Measurements from ENCODE around the gene RPRD1B. TPM values are rescaled to one million over a fixed set of nuclear protein-coding genes. Genes with fewer than 3 reads are reported as not detected.

RPRD1B gene
- total and polyA plus RNA-seq, 2 experiments from 2014 or later: 31.0 to 43.5 TPM

DNA sequence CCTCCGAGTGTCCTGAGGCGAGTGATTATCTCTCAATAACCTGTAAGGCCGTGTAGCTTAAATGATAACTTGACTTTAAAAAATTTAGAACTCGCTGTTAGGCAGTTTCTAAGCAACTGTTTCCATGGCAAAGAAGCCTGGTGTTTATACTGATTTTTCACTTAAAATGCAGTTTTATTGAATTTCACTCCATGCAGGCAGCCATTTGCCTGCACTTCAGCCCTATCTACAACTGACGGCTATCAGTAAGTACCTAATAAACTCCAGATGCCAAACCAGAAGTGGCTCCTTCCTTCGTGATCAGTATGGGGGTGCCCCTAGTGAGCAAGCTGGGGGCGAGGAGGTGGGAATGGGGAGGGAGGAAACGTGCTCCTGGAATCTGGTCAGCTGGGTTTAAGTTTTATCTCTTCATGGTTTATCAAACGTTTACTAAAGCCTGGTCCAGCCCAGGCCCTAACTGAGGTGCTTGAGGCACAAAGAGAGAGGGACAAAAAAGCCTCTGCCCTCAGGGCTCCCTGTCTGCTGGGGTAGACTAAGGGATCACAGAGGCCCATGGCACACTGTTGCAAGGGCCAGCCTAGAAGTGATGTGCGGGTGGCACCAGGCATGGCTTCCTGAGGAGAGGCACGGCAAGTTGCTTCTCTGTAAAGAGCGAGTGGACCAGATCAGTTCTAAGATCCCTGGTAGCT is 45.8 kb upstream of the RPRD1B start:
- TF ChIP-seq, protein P1, sequence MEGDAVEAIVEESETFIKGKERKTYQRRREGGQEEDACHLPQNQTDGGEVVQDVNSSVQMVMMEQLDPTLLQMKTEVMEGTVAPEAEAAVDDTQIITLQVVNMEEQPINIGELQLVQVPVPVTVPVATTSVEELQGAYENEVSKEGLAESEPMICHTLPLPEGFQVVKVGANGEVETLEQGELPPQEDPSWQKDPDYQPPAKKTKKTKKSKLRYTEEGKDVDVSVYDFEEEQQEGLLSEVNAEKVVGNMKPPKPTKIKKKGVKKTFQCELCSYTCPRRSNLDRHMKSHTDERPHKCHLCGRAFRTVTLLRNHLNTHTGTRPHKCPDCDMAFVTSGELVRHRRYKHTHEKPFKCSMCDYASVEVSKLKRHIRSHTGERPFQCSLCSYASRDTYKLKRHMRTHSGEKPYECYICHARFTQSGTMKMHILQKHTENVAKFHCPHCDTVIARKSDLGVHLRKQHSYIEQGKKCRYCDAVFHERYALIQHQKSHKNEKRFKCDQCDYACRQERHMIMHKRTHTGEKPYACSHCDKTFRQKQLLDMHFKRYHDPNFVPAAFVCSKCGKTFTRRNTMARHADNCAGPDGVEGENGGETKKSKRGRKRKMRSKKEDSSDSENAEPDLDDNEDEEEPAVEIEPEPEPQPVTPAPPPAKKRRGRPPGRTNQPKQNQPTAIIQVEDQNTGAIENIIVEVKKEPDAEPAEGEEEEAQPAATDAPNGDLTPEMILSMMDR (IDR thresholded peaks at IDR 0.05; ENCODE audit: low read depth, low read length): no peak
- Histone ChIP-seq H3K36me3 (no peaks in the 10 kb centered on the region), H3K27me3 (no peaks in the 10 kb centered on the region), H3K4me1 (ENCODE audit: low read depth) (peaks cover 98% of the 10 kb centered on the region), H3K4me3 (no peak overlapping the region), H3K27ac (peak overlapping the region; percentile 92), H3K9me3 (ENCODE audit: low read depth) (no peaks in the 10 kb centered on the region)
- DNase-seq (ENCODE audit: low read depth in 1 of 2, low spot score in 1 of 2): peak in 1 of 2 donors; percentile 42

DNA sequence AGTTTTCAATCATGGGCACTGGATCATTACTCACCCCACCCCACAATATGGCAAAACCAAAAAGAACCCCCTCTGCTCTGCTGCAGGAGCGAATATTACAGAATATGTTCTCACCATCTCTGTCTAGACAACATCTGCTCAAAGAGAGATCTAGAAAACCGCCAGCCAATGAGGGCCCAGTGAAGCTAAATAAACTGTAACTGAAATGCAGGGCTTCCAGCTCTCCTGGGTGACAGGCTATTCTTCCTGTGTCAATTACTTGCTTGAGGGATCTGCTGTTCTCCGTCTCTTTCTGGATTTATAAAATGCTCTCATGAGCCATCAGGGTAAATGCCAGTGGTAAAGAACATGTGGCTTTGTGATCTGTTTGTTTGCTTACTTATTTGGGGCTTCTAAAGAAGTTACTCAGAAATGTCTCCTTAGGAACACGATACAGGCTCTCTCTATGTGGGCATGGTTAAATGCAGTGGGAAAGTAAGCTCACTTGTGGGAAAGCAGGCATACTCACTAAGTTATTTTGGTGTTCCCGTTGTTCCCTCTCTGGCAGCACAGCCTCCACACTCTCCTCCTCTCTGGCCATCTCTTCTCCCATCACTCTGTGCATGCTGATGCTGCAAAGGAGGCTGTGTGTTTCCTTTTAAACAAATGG is 45.1 kb upstream of the RPRD1B start:
- TF ChIP-seq, protein P1 (IDR thresholded peaks at IDR 0.05; ENCODE audit: low read depth, low read length): no peak
- Histone ChIP-seq H3K36me3 (no peaks in the 10 kb centered on the region), H3K9me3 (ENCODE audit: low read depth) (no peaks in the 10 kb centered on the region), H3K27ac (peak overlapping the region; percentile 92), H3K4me3 (no peak overlapping the region), H3K27me3 (no peaks in the 10 kb centered on the region), H3K4me1 (ENCODE audit: low read depth) (peaks cover 96% of the 10 kb centered on the region)
- DNase-seq (ENCODE audit: low read depth in 1 of 2, low spot score in 1 of 2): no peak

DNA sequence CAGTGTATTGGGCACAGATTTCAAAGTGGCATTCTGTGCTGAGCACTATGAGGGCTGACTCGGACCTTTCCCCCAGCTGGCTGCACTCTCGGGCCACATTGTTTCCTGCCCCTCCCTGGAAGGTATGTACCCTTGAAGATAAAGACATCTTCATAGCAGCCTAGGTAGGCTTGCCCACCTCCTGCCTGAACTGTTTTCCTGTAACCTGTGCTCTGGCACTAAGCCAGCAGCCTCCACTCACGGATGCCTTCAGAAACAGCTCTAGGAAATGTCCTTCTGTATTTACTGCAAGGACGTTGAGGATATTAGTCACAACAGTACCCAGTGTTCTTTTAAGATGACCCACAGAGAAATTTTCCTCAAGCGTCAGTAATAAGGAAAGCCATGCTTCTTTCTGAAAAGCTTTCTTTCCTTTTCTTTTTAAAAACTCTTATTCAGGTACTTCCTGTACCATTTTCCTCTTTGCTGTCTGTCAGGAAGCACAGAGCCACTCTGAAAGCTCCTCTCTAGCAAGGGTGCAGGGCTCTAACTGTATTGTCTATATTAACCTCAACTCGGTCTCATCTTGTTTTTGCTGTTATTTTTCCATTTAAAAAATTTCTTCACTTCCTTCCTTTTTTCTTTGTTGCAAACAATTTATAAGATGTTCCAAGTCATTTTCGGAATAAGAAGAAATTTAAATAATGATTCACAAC is 43.8 kb upstream of the RPRD1B start:
- TF ChIP-seq, protein P1 (IDR thresholded peaks at IDR 0.05; ENCODE audit: low read depth, low read length): no peak
- Histone ChIP-seq H3K4me1 (ENCODE audit: low read depth) (peaks cover 85% of the 10 kb centered on the region), H3K36me3 (peaks cover 3% of the 10 kb centered on the region), H3K27ac (peak overlapping the region; percentile 92), H3K4me3 (no peak overlapping the region), H3K27me3 (no peaks in the 10 kb centered on the region), H3K9me3 (ENCODE audit: low read depth) (no peaks in the 10 kb centered on the region)
- peak in 1 of 2 donors; percentile 61 for DNase-seq (ENCODE audit: low read depth in 1 of 2, low spot score in 1 of 2)

DNA sequence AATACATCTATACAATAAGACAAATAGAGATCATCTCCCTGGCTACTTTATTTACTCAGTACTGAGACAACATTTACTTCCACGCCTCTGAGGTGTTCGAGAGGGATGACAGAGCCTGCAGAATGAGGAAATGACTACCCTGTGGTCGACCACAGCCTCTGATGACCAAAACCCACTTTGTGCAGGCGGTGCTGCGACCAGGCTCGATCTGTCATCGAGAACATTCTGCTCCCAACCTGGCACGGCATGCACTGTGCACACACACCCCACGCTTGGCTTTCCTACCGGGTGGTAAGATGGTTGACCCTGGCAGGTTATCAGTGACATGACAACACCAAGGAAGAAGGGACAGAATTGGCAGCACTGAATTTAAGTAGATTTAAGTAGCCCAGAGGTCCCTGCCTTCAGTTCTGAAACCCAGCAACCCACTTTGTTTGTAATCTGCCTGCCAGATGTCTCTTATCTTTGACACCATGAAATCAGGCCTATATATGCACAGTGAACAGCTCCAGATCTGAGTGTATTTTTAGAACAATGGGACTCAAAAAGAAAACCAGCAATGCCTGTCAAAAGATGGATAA is 42.9 kb upstream of the RPRD1B start:
- TF ChIP-seq, protein P1 (IDR thresholded peaks at IDR 0.05; ENCODE audit: low read depth, low read length): no peak
- H3K4me1 ChIP-seq (ENCODE audit: low read depth): peaks cover 78% of the 10 kb centered on the region
- no peak overlapping the region for H3K4me3 ChIP-seq
- no peaks in the 10 kb centered on the region for H3K27me3 ChIP-seq
- peak overlapping the region; percentile 92 for H3K27ac ChIP-seq
- no peaks in the 10 kb centered on the region for H3K9me3 ChIP-seq (ENCODE audit: low read depth)
- peaks cover 5% of the 10 kb centered on the region for H3K36me3 ChIP-seq
- peak; percentile 65 to 68 for DNase-seq (ENCODE audit: low read depth in 1 of 2, low spot score in 1 of 2)

DNA sequence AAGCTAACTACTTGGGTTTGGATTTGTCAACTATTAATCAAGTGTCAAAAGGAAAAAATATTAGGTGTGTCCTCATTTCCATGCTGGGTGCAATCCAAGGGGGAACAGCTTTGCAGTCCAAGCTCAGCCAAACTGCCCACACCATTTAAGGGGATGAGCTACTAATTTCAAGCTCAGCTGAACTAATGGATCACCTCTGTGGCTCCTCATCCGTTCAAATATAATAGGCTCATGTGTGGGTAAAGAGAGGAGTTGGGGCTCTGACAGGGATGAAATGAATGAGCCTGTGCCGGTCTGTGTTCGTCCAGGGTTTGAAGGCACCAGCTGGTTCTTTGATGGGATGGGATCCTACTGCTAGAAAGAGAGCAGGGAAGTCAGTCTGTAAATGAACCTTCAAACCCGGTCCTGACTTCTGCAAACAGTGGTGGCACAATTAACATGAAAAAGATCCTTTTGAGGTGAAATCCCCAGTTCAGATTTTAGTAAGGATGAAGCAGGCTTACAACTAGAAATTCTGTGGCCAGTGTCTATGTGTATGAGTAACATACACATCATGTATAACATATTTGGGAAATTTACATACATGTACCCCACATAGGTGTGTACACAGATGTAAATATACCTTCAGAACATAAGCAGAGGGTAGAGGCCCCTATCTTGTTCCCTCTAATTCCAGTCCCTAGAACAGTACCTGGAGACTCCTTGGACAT is 42.2 kb upstream of the RPRD1B start:
- H3K36me3 ChIP-seq: peaks cover 11% of the 10 kb centered on the region
- H3K9me3 ChIP-seq (ENCODE audit: low read depth): no peaks in the 10 kb centered on the region
- H3K4me1 ChIP-seq (ENCODE audit: low read depth): peaks cover 72% of the 10 kb centered on the region
- peak overlapping the region; percentile 92 for H3K27ac ChIP-seq
- TF ChIP-seq, protein P1 (IDR thresholded peaks at IDR 0.05; ENCODE audit: low read depth, low read length): no peak
- H3K4me3 ChIP-seq: no peak overlapping the region
- H3K27me3 ChIP-seq: no peaks in the 10 kb centered on the region
- no peak for DNase-seq (ENCODE audit: low read depth in 1 of 2, low spot score in 1 of 2)
